H9 (cell line): Measurements from ENCODE around the gene CTSH. TPM values are rescaled to one million over a fixed set of nuclear protein-coding genes. Genes with fewer than 3 reads are reported as not detected.

Source experiments
- DNase-seq: peaks from one replicate; pipeline ENCODE4 v3.0.0-alpha.2; 2017
- H2AFZ ChIP-seq: one replicate; pipeline ENCODE4 v1.6.1; 2013; ENCODE audit warnings: mild to moderate bottlenecking, low read length, control low read depth, moderate library complexity
- H2AK5ac ChIP-seq: 2 replicates; pipeline ENCODE4 v1.6.1; 2013; ENCODE audit warnings: low read length, control low read depth, mixed read lengths; ENCODE audit not compliant: insufficient read length
- H2BK120ac ChIP-seq: one replicate; pipeline ENCODE4 v1.6.1; 2013; ENCODE audit warnings: low read depth, mild to moderate bottlenecking, low read length, control low read depth, inconsistent platforms; ENCODE audit not compliant: poor library complexity, severe bottlenecking
- H2BK12ac ChIP-seq: 2 replicates; pipeline ENCODE4 v1.6.1; 2013; ENCODE audit warnings: low read length, control low read depth, mixed read lengths, low read depth; ENCODE audit not compliant: insufficient read length
- H2BK15ac ChIP-seq: 2 replicates; pipeline ENCODE4 v1.6.1; 2013; ENCODE audit warnings: low read depth, low read length, control low read depth
- H2BK20ac ChIP-seq: one replicate; pipeline ENCODE4 v1.6.1; 2013; ENCODE audit warnings: low read depth, mild to moderate bottlenecking, low read length, control low read depth, inconsistent platforms; ENCODE audit not compliant: poor library complexity, severe bottlenecking
- H2BK5ac ChIP-seq: 2 replicates; pipeline ENCODE4 v1.6.1; 2013; ENCODE audit warnings: low read length, control low read depth, mixed read lengths; ENCODE audit not compliant: insufficient read length
- H3K14ac ChIP-seq: 2 replicates; pipeline ENCODE4 v1.6.1; 2013; ENCODE audit warnings: low read length, control low read depth; ENCODE audit not compliant: insufficient read depth
- H3K18ac ChIP-seq: 2 replicates; pipeline ENCODE4 v1.6.1; 2013; ENCODE audit warnings: low read depth, mild to moderate bottlenecking, mixed read lengths, low read length, control low read depth; ENCODE audit not compliant: insufficient read length
- H3K23ac ChIP-seq: 2 replicates; pipeline ENCODE4 v1.6.1; 2013; ENCODE audit warnings: low read length, control low read depth, mixed read lengths, low read depth; ENCODE audit not compliant: insufficient read length
- H3K23me2 ChIP-seq: 2 replicates; pipeline ENCODE4 v1.6.1; 2013; ENCODE audit warnings: low read depth, mild to moderate bottlenecking, mixed read lengths, low read length, control low read depth; ENCODE audit not compliant: insufficient read length, poor library complexity, severe bottlenecking
- H3K27ac ChIP-seq: 2 replicates; pipeline ENCODE4 v1.5.1; 2013; ENCODE audit warnings: low read length, control low read depth, mixed read lengths, low read depth; ENCODE audit not compliant: insufficient read length
- H3K27me3 ChIP-seq: 2 replicates; pipeline ENCODE4 v1.6.1; 2013; ENCODE audit warnings: low read length, control low read depth, inconsistent platforms; ENCODE audit not compliant: insufficient read depth
- H3K4ac ChIP-seq: 2 replicates; pipeline ENCODE4 v1.6.1; 2013; ENCODE audit warnings: low read depth, mild to moderate bottlenecking, control low read depth, inconsistent platforms, low read length, moderate library complexity
- H3K4me1 ChIP-seq: 2 replicates; pipeline ENCODE4 v1.6.1; 2013; ENCODE audit warnings: low read length, control low read depth, inconsistent platforms; ENCODE audit not compliant: insufficient read depth
- H3K4me2 ChIP-seq: 2 replicates; pipeline ENCODE4 v1.6.1; 2013; ENCODE audit warnings: low read length, control low read depth, mixed read lengths; ENCODE audit not compliant: insufficient read length, insufficient read depth
- H3K56ac ChIP-seq: 2 replicates; pipeline ENCODE4 v1.6.1; 2013; ENCODE audit warnings: low read depth, mild to moderate bottlenecking, mixed read lengths, low read length, control low read depth; ENCODE audit not compliant: insufficient read length
- H3K79me1 ChIP-seq: 2 replicates; pipeline ENCODE4 v1.6.1; 2013; ENCODE audit warnings: low read depth, mild to moderate bottlenecking, moderate library complexity, low read length, control low read depth, inconsistent platforms; ENCODE audit not compliant: insufficient read depth, poor library complexity, severe bottlenecking
- H3K79me2 ChIP-seq: 2 replicates; pipeline ENCODE4 v1.6.1; 2013; ENCODE audit warnings: low read length, control low read depth, inconsistent platforms; ENCODE audit not compliant: insufficient read depth
- H3K9ac ChIP-seq: 2 replicates; pipeline ENCODE4 v1.6.1; 2013; ENCODE audit warnings: low read length, control low read depth, mixed read lengths; ENCODE audit not compliant: insufficient read length; ENCODE audit errors: extremely low read depth
- H3K9me3 ChIP-seq: one replicate; pipeline ENCODE4 v1.6.1; 2013; ENCODE audit warnings: low read depth, low read length, inconsistent platforms; ENCODE audit not compliant: control insufficient read depth
- H3T11ph ChIP-seq: one replicate; pipeline ENCODE4 v1.6.1; 2013; ENCODE audit warnings: mild to moderate bottlenecking, low read length, control low read depth, inconsistent platforms
- H4K20me1 ChIP-seq: one replicate; pipeline ENCODE4 v1.6.1; 2013; ENCODE audit not compliant: control insufficient read depth, insufficient read length, insufficient read depth
- H4K5ac ChIP-seq: 2 replicates; pipeline ENCODE4 v1.6.1; 2013; ENCODE audit warnings: low read depth, mild to moderate bottlenecking, mixed read lengths, low read length, control low read depth; ENCODE audit not compliant: insufficient read length
- H4K8ac ChIP-seq: replicated peaks from 2 replicates; pipeline ENCODE4 v1.6.1; 2013; ENCODE audit warnings: low read length, control low read depth, mixed read lengths, low read depth; ENCODE audit not compliant: insufficient read length
- H4K91ac ChIP-seq: 2 replicates; pipeline ENCODE4 v1.6.1; 2013; ENCODE audit warnings: low read depth, mild to moderate bottlenecking, moderate library complexity, mixed read lengths, low read length, control low read depth; ENCODE audit not compliant: insufficient read length
- H3K27ac Mint-ChIP-seq, 3 experiments: 2 replicates in 2 of 3; 3 replicates in 1 of 3; pipeline ENCODE4 v1.8.0; 2020 to 2021; ENCODE audit warnings: mixed read lengths in 3 of 3, mild to moderate bottlenecking in 1 of 3, moderate library complexity in 1 of 3
- H3K27me3 Mint-ChIP-seq: 2 replicates; pipeline ENCODE4 v1.8.0; 2021; ENCODE audit warnings: low read depth, mild to moderate bottlenecking, moderate library complexity, mixed read lengths
- H3K36me3 Mint-ChIP-seq, 3 experiments: 2 replicates in 2 of 3; 3 replicates in 1 of 3; pipeline ENCODE4 v1.8.0; 2020 to 2021; ENCODE audit warnings: low read depth in 3 of 3, mixed read lengths in 3 of 3; ENCODE audit not compliant: insufficient read depth in 1 of 3
- H3K4me1 Mint-ChIP-seq, 2 experiments: 2 replicates each; pipeline ENCODE4 v1.8.0; 2020; ENCODE audit warnings: mixed read lengths in 2 of 2
- H3K4me3 Mint-ChIP-seq, 2 experiments: 2 replicates in 1 of 2; 3 replicates in 1 of 2; pipeline ENCODE4 v1.8.0; 2020 to 2021; ENCODE audit warnings: mild to moderate bottlenecking in 2 of 2, mixed read lengths in 2 of 2, moderate library complexity in 1 of 2
- H3K9me3 Mint-ChIP-seq, 2 experiments: 2 replicates in 1 of 2; 3 replicates in 1 of 2; pipeline ENCODE4 v1.8.0; 2020; ENCODE audit warnings: mild to moderate bottlenecking in 2 of 2, mixed read lengths in 2 of 2, moderate library complexity in 1 of 2
- CTCF ChIP-seq: fragments of 200-600 bp; sonication (generic); conservative IDR thresholded peaks from 3 replicates; pipeline ENCODE4 v1.8.0; 2021; ENCODE audit warnings: antibody characterized with exemption, mild to moderate bottlenecking
- WGBS: extraction: QIAGEN DNeasy Blood & Tissue Kit; methylation state at CpG from one replicate; pipeline ENCODE4 v1.1.7; 2013; ENCODE audit warnings: missing lambda C conversion rate, low lambda C conversion rate, mixed read lengths; ENCODE audit not compliant: insufficient read length; ENCODE audit errors: extremely low coverage; 5-methylcytosine and 5-hydroxymethylcytosine counted together
- total RNA-seq: library from RNA; stranded (reverse); gene quantifications from 2 replicates; pipeline ENCODE4 v1.2.1, GENCODE V29; 2021

Gene CTSH
- total RNA-seq, 1 experiment from 2014 or later: 15.5 TPM

GRCh38 chr15:78983146-78983918 is 38.5 kb upstream of the CTSH start:
- no peak for DNase-seq
- Histone ChIP-seq H3K56ac (no peak overlapping the region), H2BK15ac (no peak overlapping the region), H3K4me2 (no peak overlapping the region), H3K9me3 (no peaks in the 10 kb centered on the region), H4K20me1 (no peaks in the 10 kb centered on the region), H3K14ac (no peak overlapping the region), H2BK5ac (no peak overlapping the region), H3K23me2 (no peaks in the 10 kb centered on the region), H4K91ac (no peak overlapping the region), H3K79me1 (no peaks in the 10 kb centered on the region), H2BK120ac (no peak overlapping the region), H4K5ac (no peak overlapping the region), H4K8ac (no peak overlapping the region), H2AFZ (no peak overlapping the region), H3K4me1 (no peaks in the 10 kb centered on the region), H2AK5ac (no peak overlapping the region), H2BK12ac (no peak overlapping the region), H3K9ac (no peak overlapping the region), H3T11ph (no peak overlapping the region), H3K79me2 (no peaks in the 10 kb centered on the region), H3K27ac (no peak overlapping the region), H3K23ac (no peak overlapping the region), H2BK20ac (no peak overlapping the region), H3K27me3 (no peaks in the 10 kb centered on the region), H3K18ac (no peak overlapping the region), H3K4ac (no peak overlapping the region)
- no peak for TF ChIP-seq CTCF
- WGBS: no CpG with 5 or more reads among the region's 5 CpGs
- Mint-ChIP-seq H3K4me3 (no peak overlapping the region), H3K9me3 (no peaks in the 10 kb centered on the region), H3K27me3 (peaks cover 25% of the 10 kb centered on the region), H3K27ac (no peak overlapping the region), H3K4me1 (peaks cover 0 to 11% of the 10 kb centered on the region in 2 experiments; a peak in 2 of 4 replicates), H3K36me3 (no peaks in the 10 kb centered on the region)
